Endothelial cell of umbilical vein (primary cell): ENCODE measurements around the gene KDM4C. TPM values are rescaled to one million over a fixed set of nuclear protein-coding genes. Genes with fewer than 3 reads are reported as not detected.
A peak's percentile ranks its signal among the peaks of the same experiment; 100 is the strongest.

Source experiments
- BruUV-seq: library from RNA; stranded (reverse); fragments of 400-500 nt; replicated peaks from 2 replicates; lab custom pipeline; 2021; lab: Mats Ljungman, UMichigan
- CTCF ChIA-PET: fragments of 300-600, 350-600 bp; sonication (Branson Sonifier 250); formaldehyde crosslinking; loops from one replicate; lab custom pipeline; 2021; ENCODE audit warnings: antibody characterized with exemption, inconsistent platforms; lab: Charles Lee
- POLR2A ChIA-PET: fragments of 300-600, 350-600 bp; sonication (Branson Sonifier 250); formaldehyde crosslinking; loops from one replicate; lab custom pipeline; 2021; ENCODE audit warnings: antibody characterized with exemption, inconsistent platforms; lab: Charles Lee
- DNase-seq: peaks from one replicate; pipeline ENCODE4 v3.0.0-alpha.2; 2011; ENCODE audit warnings: low read depth, low spot score
- FAIRE-seq: peaks from 2 replicates; lab custom pipeline; 2011; peaks lifted over from hg19 to GRCh38; lab: Jason Lieb, UNC
- H2AFZ ChIP-seq: 2 replicates; pipeline ENCODE4 v1.6.0; 2012; ENCODE audit warnings: low read depth, low read length, control low read depth, inconsistent platforms
- H3K27ac ChIP-seq: 2 replicates; pipeline ENCODE4 v1.5.1; 2011; ENCODE audit warnings: low read depth, mild to moderate bottlenecking, control low read depth, low read length, moderate library complexity; ENCODE audit not compliant: insufficient read depth
- H3K27me3 ChIP-seq, 2 experiments: 2 replicates each; pipeline versions ENCODE4 v1.6.0 to v1.6.1; 2011; ENCODE audit warnings: low read length in 2 of 2, mixed read lengths in 1 of 2; ENCODE audit not compliant: control insufficient read depth in 2 of 2, insufficient read depth in 2 of 2
- H3K36me3 ChIP-seq, 2 experiments: 2 replicates in 1 of 2; 3 replicates in 1 of 2; pipeline ENCODE4 v1.5.1; 2011; ENCODE audit warnings: low read length in 2 of 2, mild to moderate bottlenecking in 1 of 2, moderate library complexity in 1 of 2; ENCODE audit not compliant: control insufficient read depth in 2 of 2, insufficient read depth in 2 of 2; ENCODE audit errors: extremely low read depth in 1 of 2
- H3K4me1 ChIP-seq: 3 replicates; pipeline ENCODE4 v1.5.1; 2011; ENCODE audit warnings: mild to moderate bottlenecking, low read length; ENCODE audit not compliant: control insufficient read depth, insufficient read depth; ENCODE audit errors: extremely low read depth
- H3K4me2 ChIP-seq: 2 replicates; pipeline ENCODE4 v1.6.1; 2011; ENCODE audit warnings: low read length, control low read depth, mixed read lengths; ENCODE audit not compliant: insufficient read depth
- H3K4me3 ChIP-seq, 3 experiments: fragments of 200-600 bp in 1 of 3; sonication (generic), shearing (Covaris generic) in 1 of 3; replicated peaks in 1 of 3; 2 replicates each; pipeline ENCODE4 v1.5.1; 2011 to 2016; ENCODE audit warnings: control low read depth in 3 of 3, low read length in 3 of 3, mild to moderate bottlenecking in 2 of 3, inconsistent platforms in 1 of 3, low read depth in 1 of 3, moderate library complexity in 1 of 3; ENCODE audit not compliant: insufficient read depth in 1 of 3
- H3K79me2 ChIP-seq: 2 replicates; pipeline ENCODE4 v1.6.0; 2012; ENCODE audit warnings: low read length, inconsistent platforms; ENCODE audit not compliant: control insufficient read depth, insufficient read depth
- H3K9ac ChIP-seq: replicated peaks from 2 replicates; pipeline ENCODE3; 2011; ENCODE audit warnings: low read length, control low read depth; ENCODE audit not compliant: insufficient read depth; ENCODE audit errors: extremely low read depth
- H3K9me1 ChIP-seq: replicated peaks from 3 replicates; pipeline ENCODE4 v1.6.0; 2011; ENCODE audit warnings: mild to moderate bottlenecking, low read length; ENCODE audit not compliant: control insufficient read depth, insufficient read depth; ENCODE audit errors: extremely low read depth
- H3K9me3 ChIP-seq: replicated peaks from 2 replicates; pipeline ENCODE4 v1.5.1; 2012; ENCODE audit warnings: low read length, inconsistent platforms; ENCODE audit not compliant: control insufficient read depth, insufficient read depth
- H4K20me1 ChIP-seq: replicated peaks from 2 replicates; pipeline ENCODE3; 2011; ENCODE audit warnings: mild to moderate bottlenecking, low read length; ENCODE audit not compliant: control insufficient read depth, insufficient read depth; ENCODE audit errors: extremely low read depth
- EZH2 ChIP-seq: IDR thresholded peaks from 2 replicates; pipeline ENCODE4 v1.6.1; 2012; ENCODE audit warnings: borderline replicate concordance, low read depth, mild to moderate bottlenecking, moderate library complexity, low read length, inconsistent platforms; ENCODE audit not compliant: severe bottlenecking
- FOS ChIP-seq: IDR thresholded peaks from 2 replicates; pipeline ENCODE4 v1.6.1; 2011; ENCODE audit warnings: mild to moderate bottlenecking, low read length, moderate library complexity, borderline replicate concordance; ENCODE audit not compliant: insufficient read depth
- GATA2 ChIP-seq: IDR thresholded peaks from 2 replicates; pipeline ENCODE4 v1.7.0; 2011; ENCODE audit warnings: low read depth, mild to moderate bottlenecking, moderate library complexity, mixed read lengths, low read length; ENCODE audit not compliant: insufficient read length, insufficient read depth
- JUN ChIP-seq: IDR thresholded peaks from 2 replicates; pipeline ENCODE4 v1.6.1; 2011; ENCODE audit warnings: borderline replicate concordance, low read depth; ENCODE audit not compliant: insufficient read length, insufficient read depth
- MYC ChIP-seq: IDR thresholded peaks from one replicate; pipeline ENCODE4 v1.6.1; 2011; ENCODE audit warnings: mild to moderate bottlenecking, low read depth, low read length
- POLR2A ChIP-seq: IDR thresholded peaks from 2 replicates; pipeline ENCODE4 v1.6.1; 2012; ENCODE audit warnings: low read depth, mild to moderate bottlenecking, control low read depth, low read length
- POLR2AphosphoS5 ChIP-seq: IDR thresholded peaks from 2 replicates; pipeline ENCODE4 v1.6.1; 2012; ENCODE audit warnings: low read depth, mild to moderate bottlenecking, control low read depth, low read length, moderate library complexity; ENCODE audit not compliant: insufficient read depth
- dilution Hi-C: fragments of 300-500 bp; cut with MboI; formaldehyde crosslinking; loops from one replicate; pipeline ENCODE4 v1.15.0; 2019; ENCODE audit warnings: low sequenced_read_pairs; ENCODE audit not compliant: extremely low pct_ligation_motif_present
- intact Hi-C: fragments of 100-400 bp; cut with micrococcal nuclease; formaldehyde crosslinking; loops from one replicate; pipeline ENCODE4 v1.10.0; 2022
- polyA plus RNA-seq, 4 experiments: library from polyadenylated mRNA; depleted of rRNA in 3 of 4; stranded (reverse) in 3 of 4; unstranded in 1 of 4; fragments of >200 nt; gene quantifications; 2 replicates each; pipeline versions ENCODE4 v1.2.1 to v1.2.3, GENCODE V29; 2011 to 2012; ENCODE audit warnings: missing spikeins in 1 of 4
- total RNA-seq: library from RNA; stranded (reverse); gene quantifications from 2 replicates; pipeline ENCODE4 v1.2.3, GENCODE V29; 2021
- TF ChIP-seq, protein P1 (sequence below): IDR thresholded peaks from 2 replicates; pipeline ENCODE4 v1.6.1; 2011; ENCODE audit not compliant: insufficient read depth, insufficient read length
- TF ChIP-seq, protein P2 (sequence below), 2 donors: IDR thresholded peaks; 1 replicate in 1 of 2; 2 replicates in 1 of 2; pipeline ENCODE4 v1.5.1; 2011; ENCODE audit warnings: low read length in 2 of 2, mild to moderate bottlenecking in 2 of 2, moderate library complexity in 2 of 2, control low read depth in 1 of 2, inconsistent platforms in 1 of 2, low read depth in 1 of 2; ENCODE audit not compliant: insufficient read depth in 1 of 2; ENCODE audit errors: extremely low read depth in 1 of 2

KDM4C gene
- total and polyA plus RNA-seq, 2 donors (not counting 3 experiments of a cell fraction or from before 2014, with no cell fraction given): 5.4 to 15.0 TPM

DNA sequence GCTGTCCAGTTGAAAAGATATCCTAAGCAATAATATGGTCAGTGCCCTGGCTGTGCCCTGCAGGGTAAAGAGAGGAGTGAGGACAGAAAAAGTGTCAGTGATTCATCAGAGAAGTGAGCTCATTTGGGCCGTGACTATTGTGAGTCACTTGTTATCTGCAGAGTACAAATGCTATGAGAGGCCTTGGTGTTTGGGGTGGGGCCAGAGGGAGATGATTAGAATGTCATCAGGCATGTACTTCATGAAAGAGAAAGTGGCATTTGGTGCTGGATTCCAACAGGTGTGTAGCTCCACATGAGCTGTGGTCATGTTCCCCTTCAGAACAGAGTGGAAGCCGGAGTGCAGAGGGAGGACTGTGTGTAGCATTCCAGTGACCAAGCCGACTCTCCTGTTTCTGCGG, 174.1 kb downstream of the KDM4C start:
- Histone ChIP-seq H3K27ac (no peak overlapping the region), H3K36me3 (no peaks in the 10 kb centered on the region), H3K79me2 (no peaks in the 10 kb centered on the region), H3K27me3 (no peaks in the 10 kb centered on the region), H3K4me2 (no peak overlapping the region), H3K9me1 (no peaks in the 10 kb centered on the region), H3K4me1 (peaks cover 3% of the 10 kb centered on the region), H3K9me3 (no peaks in the 10 kb centered on the region), H3K4me3 (no peak overlapping the region), H2AFZ (no peak overlapping the region), H4K20me1 (no peaks in the 10 kb centered on the region), H3K9ac (no peak overlapping the region)
- POLR2A ChIA-PET: no interaction called here
- DNase-seq (no peak), FAIRE-seq (no peak)
- CTCF ChIA-PET: interaction anchor here (0.7 to 1.6 kb wide), 7 partner anchors 8 to 121 kb away, joined by 3 to 8 read pairs (median 4); no protein-coding TSS in a partner anchor
- dilution Hi-C loops (no loop called here), intact Hi-C loops (no loop called here)
- BruUV-seq: no TSS peak
- TF ChIP-seq JUN (no peak), MYC (no peak), FOS (peak; percentile 89), GATA2 (peak; percentile 48)
- TF ChIP-seq, protein P1, sequence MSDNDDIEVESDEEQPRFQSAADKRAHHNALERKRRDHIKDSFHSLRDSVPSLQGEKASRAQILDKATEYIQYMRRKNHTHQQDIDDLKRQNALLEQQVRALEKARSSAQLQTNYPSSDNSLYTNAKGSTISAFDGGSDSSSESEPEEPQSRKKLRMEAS: no peak

DNA sequence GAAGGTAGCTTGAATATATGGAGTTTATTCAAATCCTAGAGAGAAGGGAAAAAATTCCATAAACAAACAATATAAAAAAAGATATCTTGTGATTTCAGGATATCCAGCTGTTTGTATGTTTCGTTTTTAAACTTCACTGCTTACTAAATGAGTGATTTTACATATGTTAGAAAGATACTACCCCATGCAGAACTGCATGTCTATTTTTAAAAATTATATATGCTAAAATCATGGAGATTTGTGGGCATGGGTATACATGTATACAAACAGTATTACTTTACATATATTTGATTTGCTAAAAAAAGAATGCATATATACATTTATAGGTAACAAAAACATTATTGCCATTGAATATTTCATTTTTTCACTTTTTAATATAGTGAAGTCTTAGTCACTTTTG, 178.3 kb downstream of the KDM4C start:
- dilution Hi-C loops: no loop called here
- no peaks in the 10 kb centered on the region for H4K20me1 ChIP-seq
- no peak overlapping the region for H3K9ac ChIP-seq
- H2AFZ ChIP-seq: no peak overlapping the region
- no peaks in the 10 kb centered on the region for H3K27me3 ChIP-seq
- FAIRE-seq: no peak
- intact Hi-C loops: no loop called here
- H3K27ac ChIP-seq: no peak overlapping the region
- H3K9me3 ChIP-seq: no peaks in the 10 kb centered on the region
- no peaks in the 10 kb centered on the region for H3K36me3 ChIP-seq
- no peak overlapping the region for H3K4me2 ChIP-seq
- no peak overlapping the region for H3K4me3 ChIP-seq
- ChIA-PET CTCF (interaction anchor here (1.4 to 2.1 kb wide), 2 partner anchors 8 to 15 kb away, joined by 3 to 6 read pairs; no protein-coding TSS in a partner anchor), POLR2A (no interaction called here)
- no peaks in the 10 kb centered on the region for H3K79me2 ChIP-seq
- peaks cover 3% of the 10 kb centered on the region for H3K4me1 ChIP-seq
- BruUV-seq: no TSS peak
- no peaks in the 10 kb centered on the region for H3K9me1 ChIP-seq
- no peak for DNase-seq
- TF ChIP-seq EZH2 (no peak), GATA2 (no peak), POLR2AphosphoS5 (no peak), JUN (no peak), FOS (no peak), POLR2A (no peak), MYC (no peak)
- TF ChIP-seq, protein P1: no peak
- TF ChIP-seq, protein P2, sequence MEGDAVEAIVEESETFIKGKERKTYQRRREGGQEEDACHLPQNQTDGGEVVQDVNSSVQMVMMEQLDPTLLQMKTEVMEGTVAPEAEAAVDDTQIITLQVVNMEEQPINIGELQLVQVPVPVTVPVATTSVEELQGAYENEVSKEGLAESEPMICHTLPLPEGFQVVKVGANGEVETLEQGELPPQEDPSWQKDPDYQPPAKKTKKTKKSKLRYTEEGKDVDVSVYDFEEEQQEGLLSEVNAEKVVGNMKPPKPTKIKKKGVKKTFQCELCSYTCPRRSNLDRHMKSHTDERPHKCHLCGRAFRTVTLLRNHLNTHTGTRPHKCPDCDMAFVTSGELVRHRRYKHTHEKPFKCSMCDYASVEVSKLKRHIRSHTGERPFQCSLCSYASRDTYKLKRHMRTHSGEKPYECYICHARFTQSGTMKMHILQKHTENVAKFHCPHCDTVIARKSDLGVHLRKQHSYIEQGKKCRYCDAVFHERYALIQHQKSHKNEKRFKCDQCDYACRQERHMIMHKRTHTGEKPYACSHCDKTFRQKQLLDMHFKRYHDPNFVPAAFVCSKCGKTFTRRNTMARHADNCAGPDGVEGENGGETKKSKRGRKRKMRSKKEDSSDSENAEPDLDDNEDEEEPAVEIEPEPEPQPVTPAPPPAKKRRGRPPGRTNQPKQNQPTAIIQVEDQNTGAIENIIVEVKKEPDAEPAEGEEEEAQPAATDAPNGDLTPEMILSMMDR (IDR thresholded peaks at IDR 0.05; ENCODE audit: extremely low read depth in 1 of 2, insufficient read depth in 1 of 2, low read depth in 1 of 2, low read length in 2 of 2): no peak
